Measurements from ENCODE around the gene NDUFS1.

DNA sequence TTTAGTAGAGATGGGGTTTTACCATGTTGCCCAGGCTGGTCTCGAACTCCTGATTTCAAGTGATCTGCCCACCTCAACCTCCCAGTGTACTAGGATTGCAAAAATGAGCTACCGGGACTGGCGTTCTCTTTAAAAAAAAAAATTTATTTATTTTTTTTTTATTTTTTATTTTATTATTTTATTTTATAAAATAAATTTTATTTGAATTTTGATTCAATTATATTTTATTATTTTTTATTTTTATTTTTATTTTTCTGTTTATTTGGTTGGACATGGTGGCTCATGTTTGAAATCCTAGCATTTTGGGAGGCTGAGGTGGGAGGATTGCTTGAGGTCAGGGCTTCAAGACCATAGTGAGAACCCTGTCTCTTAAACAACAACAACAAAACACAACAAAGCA, 32.9 kb upstream of the NDUFS1 start:
- TF ChIP-seq, protein P1, sequence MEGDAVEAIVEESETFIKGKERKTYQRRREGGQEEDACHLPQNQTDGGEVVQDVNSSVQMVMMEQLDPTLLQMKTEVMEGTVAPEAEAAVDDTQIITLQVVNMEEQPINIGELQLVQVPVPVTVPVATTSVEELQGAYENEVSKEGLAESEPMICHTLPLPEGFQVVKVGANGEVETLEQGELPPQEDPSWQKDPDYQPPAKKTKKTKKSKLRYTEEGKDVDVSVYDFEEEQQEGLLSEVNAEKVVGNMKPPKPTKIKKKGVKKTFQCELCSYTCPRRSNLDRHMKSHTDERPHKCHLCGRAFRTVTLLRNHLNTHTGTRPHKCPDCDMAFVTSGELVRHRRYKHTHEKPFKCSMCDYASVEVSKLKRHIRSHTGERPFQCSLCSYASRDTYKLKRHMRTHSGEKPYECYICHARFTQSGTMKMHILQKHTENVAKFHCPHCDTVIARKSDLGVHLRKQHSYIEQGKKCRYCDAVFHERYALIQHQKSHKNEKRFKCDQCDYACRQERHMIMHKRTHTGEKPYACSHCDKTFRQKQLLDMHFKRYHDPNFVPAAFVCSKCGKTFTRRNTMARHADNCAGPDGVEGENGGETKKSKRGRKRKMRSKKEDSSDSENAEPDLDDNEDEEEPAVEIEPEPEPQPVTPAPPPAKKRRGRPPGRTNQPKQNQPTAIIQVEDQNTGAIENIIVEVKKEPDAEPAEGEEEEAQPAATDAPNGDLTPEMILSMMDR (IDR thresholded peaks at IDR 0.05; ENCODE audit: poor library complexity, severe bottlenecking): no peak
- TF ChIP-seq MXI1 (conservative IDR thresholded peaks at IDR 0.05; ENCODE audit: poor library complexity, severe bottlenecking) (no peak), EZH2 (IDR thresholded peaks at IDR 0.05; ENCODE audit: borderline replicate concordance, insufficient read depth, low read length, poor library complexity, severe bottlenecking) (no peak), REST (IDR thresholded peaks at IDR 0.05; ENCODE audit: borderline replicate concordance) (no peak), POLR2AphosphoS5 (IDR thresholded peaks at IDR 0.05) (no peak), EP300 (conservative IDR thresholded peaks at IDR 0.05; ENCODE audit: poor library complexity, severe bottlenecking) (no peak), SMC3 (conservative IDR thresholded peaks at IDR 0.05; ENCODE audit: poor library complexity) (no peak), RAD21 (conservative IDR thresholded peaks at IDR 0.05) (no peak), TAF1 (IDR thresholded peaks at IDR 0.05; ENCODE audit: low read depth) (no peak)
